NCI-H2107 treated with DMSO at 0.1 percent for 48 hours (cell line): ENCODE measurements around the gene STARD7.
"Not testable (repeated sequence)": the region's sequence is repeated elsewhere in the genome, so short reads cannot be mapped to it uniquely, and the experiment has no call there.

Experiments
- DNase-seq: peaks from one replicate; lab custom pipeline; 2025; ENCODE audit not compliant: unreplicated experiment; lab: John Stamatoyannopoulos, UW

STARD7 gene

GRCh38 chr2:96164459-96165184 lies 44.0 kb downstream of the STARD7 start:
- no peak for DNase-seq

- DNase-seq: no peak
These were observed 44.7 kb downstream of the STARD7 start for GRCh38 chr2:96163768-96164429.

- no peak for DNase-seq
These were observed 45.2 kb downstream of the STARD7 start for GRCh38 chr2:96163415-96163767.

DNA sequence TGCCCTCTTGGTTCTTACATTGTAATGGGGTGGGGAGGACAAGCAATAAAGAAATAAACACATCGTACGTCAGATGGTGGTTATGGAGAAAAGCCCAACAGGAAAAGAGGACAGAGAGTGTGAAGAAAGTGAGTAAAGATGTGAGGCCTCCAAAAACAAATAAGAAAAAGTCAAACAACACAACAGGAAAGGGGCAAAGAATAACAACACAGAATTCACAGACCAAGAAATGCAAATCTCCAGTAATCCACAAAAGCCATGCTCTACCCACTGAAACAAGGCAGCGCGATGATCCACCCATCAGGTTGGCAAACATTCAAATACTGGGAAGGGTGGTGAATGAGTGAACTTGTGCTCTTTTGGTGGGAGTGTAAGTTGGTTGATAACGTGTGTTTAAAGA lies 46.7 kb downstream of the STARD7 start:
- no peak for DNase-seq

- DNase-seq: not testable (repeated sequence)
These were observed 48.3 kb downstream of the STARD7 start for GRCh38 chr2:96160366-96160765.

GRCh38 chr2:96159084-96159830 lies 49.4 kb downstream of the STARD7 start:
- DNase-seq: no peak

- DNase-seq: no peak
These were observed 50.1 kb downstream of the STARD7 start for GRCh38 chr2:96158554-96158940.

- no peak for DNase-seq
These were observed 50.7 kb downstream of the STARD7 start for GRCh38 chr2:96157649-96158553.

DNA sequence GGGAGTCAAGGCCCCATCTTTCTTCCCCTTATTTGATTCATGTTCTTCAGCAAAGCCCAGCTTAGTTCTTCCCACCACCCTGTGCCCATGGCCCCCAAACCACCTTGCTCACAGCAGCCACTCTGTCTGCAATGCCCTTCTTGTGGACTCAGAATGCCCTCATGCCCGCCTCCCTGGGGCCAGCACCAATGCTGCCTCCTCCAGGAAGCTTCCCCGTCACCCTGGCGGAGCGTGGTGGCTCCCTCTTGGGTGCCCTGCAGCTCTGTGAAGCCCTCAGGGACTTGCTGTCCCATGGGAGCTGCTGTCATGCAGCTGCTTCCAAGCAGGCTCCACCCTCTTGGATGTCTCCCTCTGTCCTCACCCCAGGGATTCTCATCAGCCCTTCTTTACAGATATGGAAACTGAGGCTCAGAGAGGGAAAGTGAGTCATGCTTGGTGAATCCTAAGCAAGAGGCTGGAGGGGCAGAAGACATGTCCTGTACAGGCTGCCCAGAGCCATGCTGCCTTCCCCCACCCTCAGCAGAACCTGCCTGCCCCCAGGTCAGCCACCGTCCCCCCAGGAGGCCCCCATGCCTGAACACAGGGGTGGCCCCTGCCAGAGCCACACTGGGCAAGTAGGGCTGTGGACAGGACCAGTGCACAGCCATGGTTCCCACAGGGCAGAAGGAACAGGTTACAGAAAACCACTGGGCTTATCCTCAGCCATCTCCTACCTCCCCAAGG lies 51.5 kb downstream of the STARD7 start:
- no peak for DNase-seq

DNA sequence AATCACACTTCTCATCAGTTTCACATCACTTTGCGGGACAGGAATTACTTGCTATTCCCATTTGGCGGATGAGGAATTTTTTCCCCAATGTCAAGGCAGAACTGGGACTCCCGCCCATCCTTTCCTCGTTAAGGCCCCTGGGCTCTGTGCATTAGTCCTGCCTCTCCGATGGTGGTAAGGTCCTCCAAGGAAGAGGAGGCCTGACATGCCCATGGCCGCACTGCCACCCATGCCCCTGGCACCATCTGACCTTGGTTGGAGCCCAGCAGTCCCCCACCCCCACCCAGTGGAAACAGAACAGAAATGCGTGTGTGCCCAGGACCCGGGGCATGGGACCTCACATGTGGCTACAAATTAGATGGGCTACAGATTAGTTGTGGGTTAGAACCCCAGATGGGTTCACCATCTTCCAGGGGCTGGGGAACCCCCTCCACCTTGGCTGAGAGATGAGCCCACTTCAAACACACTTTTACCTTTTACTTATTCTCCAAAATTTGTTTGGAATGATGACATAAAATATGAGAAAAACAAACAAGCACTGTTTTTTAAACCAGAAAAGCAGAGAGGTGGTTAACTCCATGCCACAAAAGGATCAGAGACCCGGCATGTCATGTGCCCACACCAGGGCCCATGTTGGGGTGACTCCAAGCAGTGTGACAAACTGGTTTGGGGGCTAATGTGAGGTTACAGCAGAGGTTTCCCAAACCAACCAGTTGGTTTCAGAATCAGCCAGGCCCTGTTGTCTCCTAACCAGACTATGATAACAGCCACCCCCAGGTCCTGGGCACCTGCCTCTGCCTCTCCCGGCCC lies 52.4 kb downstream of the STARD7 start:
- no peak for DNase-seq

GRCh38 chr2:96154506-96155380 lies 53.9 kb downstream of the STARD7 start:
- DNase-seq: no peak

GRCh38 chr2:96153991-96154431 lies 54.6 kb downstream of the STARD7 start:
- no peak for DNase-seq

DNA sequence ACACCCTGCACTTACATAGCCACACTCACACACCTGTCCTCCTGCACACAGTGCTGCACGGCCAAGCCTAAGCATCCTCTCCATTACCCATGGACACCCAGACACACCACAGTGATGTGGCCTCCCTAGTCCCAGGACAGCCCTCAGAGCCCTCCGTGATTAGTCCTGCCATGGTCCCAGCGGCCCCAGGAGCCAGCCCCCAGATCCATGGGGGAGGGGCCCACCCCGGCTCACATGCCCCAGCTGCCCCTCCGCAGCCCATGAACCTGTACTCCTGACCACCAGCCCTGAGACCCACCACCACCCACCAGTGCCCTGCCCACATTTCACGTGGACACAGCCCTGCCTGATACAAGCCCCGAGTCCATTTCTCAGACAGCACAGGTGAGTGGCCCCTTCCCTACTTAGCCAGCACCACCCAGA lies 55.3 kb downstream of the STARD7 start:
- DNase-seq: no peak

DNA sequence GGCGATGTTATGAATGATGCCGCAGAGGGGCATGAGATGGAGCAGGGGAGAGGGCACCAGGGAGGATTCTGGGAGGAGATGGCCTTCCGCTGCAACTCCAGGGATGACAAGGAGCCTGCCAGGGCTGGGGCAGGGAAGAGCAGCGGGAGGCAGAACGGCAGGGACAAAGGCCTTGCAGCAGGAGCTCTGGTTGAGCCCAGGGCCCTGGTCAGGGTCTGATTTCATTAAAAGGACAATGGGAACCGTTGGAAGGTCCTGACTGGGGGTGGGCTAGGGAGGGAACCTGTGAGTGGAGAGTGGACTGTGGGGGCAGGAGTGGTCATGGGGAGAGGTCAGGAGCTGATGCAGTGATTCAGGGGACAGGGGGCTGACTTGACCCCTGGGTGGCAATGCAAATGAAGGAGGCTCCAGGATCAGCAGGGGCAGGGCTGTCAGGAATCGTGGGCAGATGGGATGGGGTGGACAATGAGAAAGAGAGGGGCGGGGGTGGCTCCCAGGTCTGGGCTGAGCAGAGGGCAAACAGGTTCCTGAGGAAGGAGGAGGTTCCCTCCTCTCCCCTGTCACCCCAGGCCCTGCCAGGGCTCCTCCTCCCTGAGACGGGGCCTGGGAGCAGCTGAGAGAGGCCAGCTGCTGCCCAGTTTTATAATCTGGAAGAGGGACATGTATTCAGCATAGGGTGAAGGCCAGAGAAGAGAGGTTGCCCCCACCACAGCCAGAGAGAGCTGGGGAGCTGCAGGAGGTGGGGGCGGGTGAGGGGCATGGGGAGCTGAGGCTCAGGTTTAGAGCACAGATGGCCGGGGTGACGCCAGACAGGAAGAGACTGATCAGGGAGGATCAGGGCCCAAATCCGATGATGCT lies 56.1 kb downstream of the STARD7 start:
- no peak for DNase-seq

GRCh38 chr2:96151595-96152303 lies 56.9 kb downstream of the STARD7 start:
- DNase-seq: no peak

DNA sequence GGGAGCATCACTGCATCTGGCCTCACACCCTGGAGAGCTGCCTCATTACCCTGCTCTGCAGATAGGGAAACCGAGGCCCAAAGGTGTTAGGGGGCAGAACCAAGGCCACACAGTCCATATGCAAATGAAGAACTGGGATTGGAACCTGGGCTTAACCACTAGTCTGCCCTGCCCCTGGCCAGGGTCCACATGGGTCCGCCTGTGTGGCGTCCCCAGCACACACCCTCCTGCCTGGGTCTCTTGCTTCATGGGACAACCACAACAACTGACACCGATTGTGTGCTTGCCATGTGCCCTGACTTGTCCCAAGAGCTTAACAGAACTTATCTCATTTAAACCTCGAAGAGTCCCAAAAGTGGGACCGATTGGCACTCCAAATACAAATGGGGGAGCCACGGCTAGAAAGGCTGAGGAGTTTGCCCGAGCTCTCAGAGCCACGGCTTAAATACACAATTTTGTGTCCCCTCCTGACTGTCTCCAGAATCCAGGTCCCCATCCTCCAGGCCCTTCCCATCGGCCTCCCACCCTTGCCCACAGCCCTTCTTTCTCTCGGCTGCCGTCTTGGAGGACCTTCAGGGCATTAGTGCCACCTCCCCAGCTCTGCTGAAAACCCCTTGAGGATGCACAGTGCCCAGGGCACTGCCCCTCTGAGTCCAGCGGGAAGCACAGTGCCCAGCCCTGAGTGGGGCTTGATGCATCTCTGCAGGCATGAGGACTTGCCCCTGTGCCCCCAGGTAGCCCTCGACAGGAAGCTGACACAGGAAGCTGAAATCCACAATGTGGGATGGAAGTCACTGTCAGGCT lies 57.6 kb downstream of the STARD7 start:
- no peak for DNase-seq
